ENCODE measurements around the gene PTPRM.

The PTPRM gene

DNA sequence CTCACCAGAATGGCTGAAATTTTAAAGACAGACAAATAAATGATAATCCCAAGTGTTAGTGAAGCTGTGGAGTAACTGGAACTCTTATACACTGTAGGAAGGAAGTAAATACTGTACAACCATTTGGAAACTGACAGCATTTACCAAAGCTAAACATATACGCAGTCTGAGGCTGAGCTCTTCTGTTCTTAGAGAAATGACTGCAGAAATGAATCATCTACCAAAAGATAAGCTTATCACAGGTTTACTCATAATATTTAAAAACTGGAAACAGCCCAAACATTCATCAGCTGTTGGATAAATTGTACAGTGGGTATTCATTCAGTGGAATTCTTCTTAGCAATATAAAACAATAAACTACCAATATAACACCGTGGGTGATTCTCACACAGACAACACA lies 824.0 kb downstream of the PTPRM start:
- DNase-seq (ENCODE audit: low spot score) = no peak

GRCh38 chr18:8396254-8396653 lies 829.1 kb downstream of the PTPRM start:
- no peak for DNase-seq (ENCODE audit: low spot score)

DNA sequence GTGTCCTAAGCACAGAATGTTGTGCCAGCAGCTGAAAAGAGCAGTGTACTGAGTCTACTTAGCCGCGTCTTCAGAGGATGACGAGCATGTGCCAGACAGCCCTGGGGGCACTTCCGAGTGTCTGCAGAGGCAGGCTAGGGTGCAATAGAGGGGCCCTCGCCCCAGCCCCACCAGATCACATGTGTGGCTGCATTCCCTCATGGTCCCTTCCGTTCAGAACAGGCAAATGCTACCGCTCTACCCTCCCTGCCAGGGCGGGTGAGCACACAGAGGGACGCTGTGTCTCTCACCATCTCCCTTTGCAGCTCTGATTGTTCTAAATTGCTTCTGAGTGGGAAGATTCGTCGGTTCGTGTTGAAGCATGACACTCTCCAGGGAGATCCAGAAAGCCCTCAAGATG lies 829.9 kb downstream of the PTPRM start:
- DNase-seq (ENCODE audit: low spot score) = no peak

DNA sequence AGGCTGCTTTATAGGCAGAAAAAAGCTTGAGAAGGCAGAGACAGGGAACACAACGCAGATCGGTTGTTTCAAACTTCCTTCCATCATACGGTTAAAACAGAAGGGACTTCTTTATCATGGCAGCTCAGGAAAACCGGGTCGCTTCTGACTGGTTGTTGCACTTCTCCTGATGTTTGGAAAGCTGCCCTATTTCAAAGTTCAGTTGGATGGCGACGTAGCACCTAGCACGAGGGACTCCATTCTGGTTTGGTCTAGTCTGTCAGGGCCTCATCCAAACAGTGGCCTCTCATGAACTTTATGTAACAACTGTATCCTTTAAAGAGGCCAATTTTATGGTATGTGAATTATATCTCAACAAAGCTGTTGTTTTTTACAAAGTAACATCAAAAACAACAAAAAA lies 832.0 kb downstream of the PTPRM start:
- no peak for DNase-seq (ENCODE audit: low spot score)

DNA sequence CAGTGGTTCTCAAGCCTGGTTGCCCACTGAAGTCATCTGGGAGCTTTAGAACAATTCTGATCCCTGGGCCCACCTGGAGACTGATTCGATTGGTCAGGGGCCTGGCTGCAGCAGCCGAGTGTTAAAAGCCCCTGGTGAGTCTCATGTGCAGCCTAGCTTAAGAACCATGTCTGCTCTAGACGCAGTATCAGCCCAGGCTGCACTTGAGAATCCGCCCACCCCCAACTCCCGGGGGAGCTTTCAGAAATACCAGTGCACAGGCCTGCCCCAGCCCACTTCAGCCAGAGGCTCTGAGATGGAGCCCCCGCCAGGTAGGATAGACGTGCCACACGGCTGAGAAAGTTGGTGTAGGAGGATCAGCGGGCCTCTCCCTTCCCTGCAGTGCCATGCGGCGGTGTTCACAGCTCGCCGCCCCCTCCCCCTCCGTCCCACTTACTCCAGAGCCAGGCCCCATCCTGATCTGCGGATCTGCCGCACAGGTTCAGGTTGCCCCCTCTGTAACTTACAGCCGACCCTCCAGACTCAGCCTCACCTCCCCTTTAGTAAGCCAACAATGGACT lies 833.2 kb downstream of the PTPRM start:
- no peak for DNase-seq (ENCODE audit: low spot score)

- DNase-seq (ENCODE audit: low spot score) = no peak
Measured at GRCh38 chr18:8400825-8401224, 833.7 kb downstream of the PTPRM start.

DNA sequence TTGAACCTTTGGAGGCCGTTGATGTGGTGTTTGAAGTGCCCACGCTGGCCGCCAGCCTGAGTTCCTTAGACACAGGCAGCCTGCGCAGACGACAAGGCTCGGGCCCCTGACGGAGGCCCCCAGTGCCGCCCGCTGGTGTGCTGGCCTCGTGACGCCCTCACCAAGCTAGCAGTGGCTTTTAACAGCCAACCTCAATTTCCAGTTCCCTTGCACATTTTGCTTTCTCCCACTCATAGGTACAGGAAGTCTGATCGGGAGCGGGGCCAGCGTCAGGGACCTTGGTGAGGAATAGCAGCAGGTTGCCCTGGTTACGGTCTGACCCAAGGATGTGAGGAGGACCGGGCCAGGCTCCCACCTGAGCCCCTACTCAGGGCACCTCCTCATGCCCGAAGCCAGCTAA lies 834.5 kb downstream of the PTPRM start:
- no peak for DNase-seq (ENCODE audit: low spot score)

- no peak for DNase-seq (ENCODE audit: low spot score)
Measured at GRCh38 chr18:8402237-8402636, 835.1 kb downstream of the PTPRM start.

DNA sequence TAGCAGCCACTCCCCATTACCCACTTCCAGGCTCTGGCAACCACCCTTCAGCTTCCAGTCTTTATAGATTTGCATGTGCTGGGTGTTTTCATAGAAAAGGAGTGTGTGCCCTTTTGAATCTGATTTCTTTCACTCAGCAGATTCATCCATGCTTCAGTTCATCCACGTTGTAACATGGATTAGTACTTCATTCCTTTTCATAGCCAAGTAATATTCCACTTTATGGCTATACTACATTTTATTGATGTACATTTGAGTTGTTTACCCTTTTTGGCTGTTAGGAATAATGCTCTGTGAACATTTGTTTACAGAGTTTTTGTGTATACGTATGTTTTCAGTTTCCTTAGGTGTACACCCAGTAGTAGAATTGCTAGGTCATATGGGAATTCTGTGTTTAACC lies 836.6 kb downstream of the PTPRM start:
- no peak for DNase-seq (ENCODE audit: low spot score)

DNA sequence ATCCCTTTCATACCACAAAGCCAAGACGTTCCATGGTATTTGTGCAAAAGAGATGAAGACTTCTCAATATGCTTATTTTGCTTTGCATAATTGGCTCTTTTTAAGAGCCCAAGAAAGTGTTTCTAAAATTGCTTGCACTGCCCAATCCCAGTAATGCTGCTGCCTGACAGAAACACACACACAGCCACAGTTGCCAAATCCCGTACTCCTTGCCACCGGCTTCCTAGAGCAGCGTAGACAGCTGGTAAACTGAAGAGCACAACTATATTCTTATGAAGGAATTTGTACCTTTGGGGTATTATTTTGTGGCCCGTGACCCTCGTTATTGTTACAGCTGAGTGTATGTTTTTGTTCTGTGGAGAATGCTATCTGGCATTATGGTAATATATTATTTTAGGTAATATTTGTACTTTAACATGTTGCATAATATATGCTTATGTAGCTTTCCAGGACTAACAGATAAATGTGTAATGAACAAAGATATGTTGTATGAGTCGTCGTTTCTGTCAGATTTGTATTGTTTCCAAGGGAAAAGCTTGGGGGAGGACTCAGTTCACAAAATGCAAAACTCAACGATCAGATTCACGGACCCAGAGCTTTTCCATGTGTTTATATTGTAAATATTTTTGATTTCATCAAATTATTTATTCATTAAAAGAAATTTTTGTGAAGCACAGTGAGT lies 839.2 kb downstream of the PTPRM start:
- DNase-seq (ENCODE audit: low spot score) = peak; percentile 18

GRCh38 chr18:8406868-8407250 lies 839.7 kb downstream of the PTPRM start:
- DNase-seq (ENCODE audit: low spot score) = no peak

DNA sequence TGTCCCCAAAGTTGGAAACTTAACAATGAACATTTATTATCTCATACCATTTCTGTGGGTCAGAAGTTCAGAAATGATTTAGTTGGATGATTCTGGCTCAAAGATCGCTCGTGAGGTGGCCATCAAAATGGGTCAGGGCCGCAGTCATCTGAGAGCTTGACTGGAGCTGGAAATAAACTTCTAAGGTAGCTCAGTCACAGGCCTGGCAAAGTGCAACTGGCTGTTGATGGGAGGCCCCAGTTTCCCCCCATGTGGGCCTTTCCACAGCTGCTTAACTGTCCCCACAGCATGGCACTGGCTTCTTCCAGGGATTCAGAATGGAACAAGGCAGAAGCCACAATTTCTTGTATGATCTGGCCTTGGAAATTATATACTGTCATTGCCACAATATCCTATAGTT lies 842.0 kb downstream of the PTPRM start:
- no peak for DNase-seq (ENCODE audit: low spot score)

DNA sequence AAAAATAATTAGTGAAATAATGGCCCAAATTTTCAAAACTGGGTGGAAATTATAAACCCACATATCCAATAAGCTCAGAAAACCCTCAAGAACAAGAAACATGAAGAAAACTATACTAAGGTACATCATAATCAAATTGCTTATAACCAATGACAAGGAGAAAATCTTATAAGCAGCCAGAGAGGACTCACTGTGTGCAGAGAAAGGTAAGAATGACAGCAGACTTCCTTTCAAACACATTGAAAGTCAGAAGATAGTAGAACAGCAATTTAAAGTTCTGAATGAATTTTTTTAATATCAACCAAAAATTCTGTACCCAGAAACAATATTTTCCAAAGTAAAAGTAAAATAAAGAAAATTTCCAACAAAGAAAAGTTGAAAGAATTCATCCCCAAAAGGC lies 844.4 kb downstream of the PTPRM start:
- no peak for DNase-seq (ENCODE audit: low spot score)

- DNase-seq (ENCODE audit: low spot score) = no peak
Measured at GRCh38 chr18:8412117-8412516, 845.0 kb downstream of the PTPRM start.

DNA sequence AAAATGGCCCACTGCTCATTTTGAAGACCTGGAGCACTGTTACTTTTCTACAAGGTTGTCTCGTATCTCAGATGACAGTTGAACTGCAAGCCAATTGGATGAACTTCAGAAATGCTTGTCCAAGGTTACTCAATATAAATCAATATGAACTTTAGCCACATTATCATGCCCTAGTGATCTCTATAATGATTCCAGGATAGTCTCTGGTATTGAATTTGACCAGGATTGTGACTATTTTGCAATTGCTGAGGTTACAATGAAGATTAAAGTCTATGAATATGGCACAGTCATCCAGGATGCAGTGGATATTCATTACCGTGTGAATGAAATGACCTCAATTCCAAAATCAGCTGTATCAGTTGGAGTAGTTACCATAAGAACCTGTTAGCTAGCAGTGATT lies 846.1 kb downstream of the PTPRM start:
- no peak for DNase-seq (ENCODE audit: low spot score)

DNA sequence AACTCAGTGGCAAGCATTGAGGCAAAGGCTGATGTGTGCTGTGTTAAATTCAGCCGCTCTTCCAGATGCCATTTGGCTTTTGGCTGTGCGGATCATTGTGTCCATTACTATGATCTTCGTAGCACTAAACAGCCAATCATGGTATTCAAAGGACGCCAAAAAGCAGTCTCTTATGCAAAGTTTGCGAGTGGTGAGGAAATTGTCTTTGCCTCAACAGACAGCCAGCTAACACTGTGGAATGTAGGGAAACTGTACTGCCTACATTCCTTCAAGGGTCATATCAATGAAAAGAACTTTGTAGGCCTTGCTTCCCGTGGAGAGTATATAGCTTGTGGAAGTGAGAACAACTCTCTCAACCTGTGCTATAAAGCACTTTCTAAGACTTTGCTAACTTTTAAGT lies 846.6 kb downstream of the PTPRM start:
- DNase-seq (ENCODE audit: low spot score) = no peak

GRCh38 chr18:8416212-8417019 lies 849.3 kb downstream of the PTPRM start:
- no peak for DNase-seq (ENCODE audit: low spot score)

DNA sequence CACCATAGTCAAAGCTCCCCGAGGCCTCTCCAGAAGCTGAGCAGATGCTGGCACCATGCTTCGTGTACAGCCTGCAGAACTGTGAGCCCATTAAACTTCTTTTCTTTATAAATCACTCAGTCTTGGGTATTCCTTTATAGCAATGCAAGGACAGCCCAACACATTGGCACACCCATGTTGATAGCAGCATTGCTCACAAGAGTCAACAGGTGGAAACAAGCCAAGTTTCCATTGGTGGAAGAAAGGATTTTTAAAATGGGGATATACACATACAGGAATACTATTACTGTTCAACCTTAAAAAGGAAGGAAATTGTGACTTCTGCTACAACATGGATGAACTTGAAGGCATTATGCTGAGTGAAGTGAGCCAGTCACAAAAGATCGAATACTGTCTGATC lies 855.3 kb downstream of the PTPRM start:
- no peak for DNase-seq (ENCODE audit: low spot score)

- DNase-seq (ENCODE audit: low spot score) = no peak
Measured at GRCh38 chr18:8423051-8423557, 856.0 kb downstream of the PTPRM start.

GRCh38 chr18:8424481-8424880 lies 857.4 kb downstream of the PTPRM start:
- no peak for DNase-seq (ENCODE audit: low spot score)

DNA sequence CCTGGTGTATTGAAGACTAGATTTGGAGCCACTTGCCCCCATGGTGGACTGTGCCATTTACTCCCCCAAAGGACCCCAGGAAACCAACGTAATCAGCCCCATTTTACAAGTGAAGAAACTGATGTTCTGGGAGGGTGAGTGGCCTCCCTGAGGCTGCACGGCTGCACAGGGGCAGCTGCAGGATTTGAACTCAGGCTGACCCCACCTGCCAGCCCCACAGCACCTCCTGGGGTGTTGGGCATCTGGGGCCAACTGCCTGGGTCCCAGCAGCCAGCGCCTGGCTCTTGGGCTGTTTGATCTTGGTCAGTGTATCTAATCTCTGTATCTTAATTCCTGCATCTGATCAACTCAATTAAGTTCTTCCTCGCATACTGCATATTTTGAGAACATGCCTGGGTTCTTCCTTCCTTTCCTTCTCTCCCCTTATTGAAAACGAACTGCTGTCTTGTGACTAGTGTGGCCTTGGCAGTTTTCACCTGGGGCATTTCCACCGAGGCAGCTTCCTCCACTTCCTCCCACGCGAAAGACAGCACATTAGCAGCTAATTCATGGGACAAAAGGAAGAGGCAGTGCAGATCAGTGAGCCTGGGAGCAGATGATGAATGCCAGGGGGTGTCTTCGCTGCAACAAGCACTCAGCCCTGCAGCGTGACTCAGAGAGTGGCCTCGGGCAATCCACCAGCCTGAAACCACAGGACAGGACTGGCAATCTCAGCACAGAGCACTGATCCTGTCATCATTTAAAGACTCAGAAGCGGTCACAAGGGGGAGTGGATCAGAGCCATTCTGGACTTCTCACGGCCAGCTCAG lies 858.0 kb downstream of the PTPRM start:
- DNase-seq (ENCODE audit: low spot score) = no peak

- DNase-seq (ENCODE audit: low spot score) = no peak
Measured at GRCh38 chr18:8426401-8426800, 859.3 kb downstream of the PTPRM start.
